ELR (cell line): ENCODE data around the gene APP.
"Not testable (repeated sequence)": the region's sequence is repeated elsewhere in the genome, so short reads cannot be mapped to it uniquely, and the experiment has no call there.

Source experiments
- DNase-seq: peaks from one replicate; pipeline ENCODE4 v3.0.0-alpha.2; 2015; ENCODE audit warnings: low read depth

The APP gene

DNA sequence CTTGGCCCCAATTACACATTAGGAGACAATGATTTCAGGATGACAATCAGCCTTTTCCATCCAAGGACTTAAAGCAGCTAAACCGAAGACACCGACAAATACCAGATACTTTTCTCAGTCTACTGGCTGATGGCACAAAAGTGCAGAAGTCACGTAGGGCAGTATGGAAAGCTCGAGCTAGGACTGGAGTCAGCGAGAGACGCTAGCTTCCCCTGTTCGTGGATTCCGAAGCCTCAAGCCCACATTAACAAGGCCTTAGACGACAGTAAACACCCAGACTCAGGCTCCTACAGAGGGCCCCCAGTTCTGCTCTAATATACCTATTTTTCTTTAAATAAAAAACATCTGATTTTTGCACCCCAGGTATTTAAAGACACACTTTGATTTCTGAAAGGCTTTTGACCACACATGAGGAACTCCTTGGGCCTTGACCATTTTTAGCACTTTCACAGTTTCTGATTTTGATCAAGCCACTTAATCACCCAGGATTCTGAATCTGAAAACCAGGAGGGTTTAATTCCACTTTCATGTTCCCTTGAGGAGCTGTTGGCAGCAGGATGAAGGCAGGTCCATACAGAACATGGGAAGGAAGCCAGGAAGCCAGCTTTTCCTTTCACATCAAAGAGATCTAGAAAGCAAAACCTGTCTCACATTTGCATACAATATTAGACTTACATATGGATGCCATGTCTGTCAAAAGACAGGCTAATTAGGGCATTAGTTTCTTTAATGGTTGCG is 231.7 kb downstream of the APP start:
- DNase-seq: no peak

DNA sequence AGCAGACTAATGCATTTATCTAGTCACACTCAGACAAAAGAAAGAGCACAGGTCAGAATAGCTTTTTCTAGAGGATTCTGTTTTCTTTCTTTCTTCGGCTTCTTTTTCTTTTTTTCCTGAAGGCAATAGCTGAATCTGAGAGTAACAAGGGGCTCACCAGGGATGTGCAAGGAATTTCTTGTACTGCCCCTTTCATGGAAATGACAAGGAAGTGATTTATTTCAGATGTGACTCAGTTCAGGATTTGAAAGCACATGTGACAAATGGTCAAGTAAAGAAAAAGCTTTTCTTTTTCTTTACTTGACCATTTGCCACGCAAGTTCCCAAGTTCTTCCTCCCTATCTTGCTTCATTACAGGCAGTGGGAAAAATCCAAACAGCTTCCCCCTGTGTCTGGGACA is 233.8 kb downstream of the APP start:
- peak; percentile 36 for DNase-seq

- DNase-seq: peak; percentile 97
Measured at GRCh38 chr21:25934771-25935224, 235.8 kb downstream of the APP start.

DNA sequence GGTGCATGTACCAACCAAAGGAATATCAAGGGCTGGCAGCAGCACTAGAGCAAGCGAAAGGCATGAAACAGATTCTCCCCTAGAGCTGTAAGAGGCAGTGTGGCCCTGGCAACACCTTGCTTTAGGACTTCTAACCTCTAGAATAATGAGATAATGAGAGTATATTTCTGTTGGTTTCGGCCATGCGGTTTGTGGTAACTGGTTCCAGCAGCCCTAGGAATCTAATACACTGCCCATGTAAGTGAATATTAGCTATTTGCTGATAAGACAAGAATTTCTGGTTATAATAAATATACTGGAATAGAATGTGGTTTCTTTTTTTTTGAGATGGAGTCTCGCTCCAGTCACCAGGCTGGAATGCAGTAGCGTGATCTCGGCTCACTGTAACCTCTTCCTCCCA is 236.4 kb downstream of the APP start:
- DNase-seq: peak; percentile 57

- no peak for DNase-seq
Measured at GRCh38 chr21:25931765-25932164, 238.8 kb downstream of the APP start.

GRCh38 chr21:25929856-25930520 is 240.6 kb downstream of the APP start:
- DNase-seq: peak; percentile 21

GRCh38 chr21:25927195-25927880 is 243.2 kb downstream of the APP start:
- DNase-seq: no peak

DNA sequence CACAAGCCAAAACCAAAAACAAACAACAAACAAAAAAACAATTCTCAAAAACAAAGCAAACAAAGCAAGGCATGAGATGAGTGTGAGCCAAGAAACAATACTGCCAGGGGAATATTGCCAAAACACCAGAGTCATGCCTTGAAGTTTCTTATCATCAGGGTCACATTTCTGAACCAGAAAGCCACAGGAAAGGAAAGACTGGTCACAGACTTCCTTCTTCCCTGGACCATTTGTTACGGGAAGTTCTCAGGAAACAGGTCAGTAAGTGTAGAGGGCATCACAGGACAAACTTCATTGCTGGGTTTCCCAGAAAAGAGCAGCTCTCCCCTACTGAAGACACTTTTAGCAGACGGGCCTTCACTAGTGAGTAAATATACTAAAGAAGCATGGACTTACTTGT is 244.6 kb downstream of the APP start:
- DNase-seq: no peak

GRCh38 chr21:25925064-25925800 is 245.3 kb downstream of the APP start:
- DNase-seq: no peak

DNA sequence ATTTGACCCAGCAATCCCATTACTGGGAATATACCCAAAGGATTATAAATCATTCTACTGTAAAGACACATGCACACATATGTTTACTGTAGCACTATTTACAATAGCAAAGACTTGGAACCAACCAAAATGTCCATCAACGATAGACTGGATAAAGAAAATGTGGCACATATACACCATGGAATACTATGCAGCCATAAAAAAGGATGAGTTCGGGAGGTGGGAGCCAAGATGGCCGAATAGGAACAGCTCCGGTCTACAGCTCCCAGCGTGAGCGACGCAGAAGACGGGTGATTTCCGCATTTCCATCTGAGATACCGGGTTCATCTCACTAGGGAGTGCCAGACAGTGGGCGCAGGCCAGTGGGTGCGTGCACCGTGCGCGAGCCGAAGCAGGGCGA is 252.4 kb downstream of the APP start:
- not testable (repeated sequence) for DNase-seq

DNA sequence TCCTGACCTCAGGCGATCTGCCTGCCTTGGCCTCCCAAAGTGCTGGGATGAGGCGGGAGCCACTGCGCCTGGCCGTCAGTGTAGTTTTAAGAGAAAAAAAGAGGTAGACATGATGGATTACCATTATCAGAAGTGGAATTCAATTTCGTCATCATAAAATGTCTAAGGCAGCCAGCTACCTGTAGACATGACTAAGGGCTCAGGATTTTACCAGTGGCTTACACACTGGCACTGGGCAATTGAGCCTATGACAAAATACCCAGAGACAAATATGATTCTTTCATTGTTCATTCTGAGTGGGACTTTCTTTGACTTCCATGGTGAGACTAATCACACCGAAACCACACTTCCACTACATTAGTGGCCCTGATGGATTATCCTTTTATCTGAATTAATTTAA is 254.3 kb downstream of the APP start:
- no peak for DNase-seq

DNA sequence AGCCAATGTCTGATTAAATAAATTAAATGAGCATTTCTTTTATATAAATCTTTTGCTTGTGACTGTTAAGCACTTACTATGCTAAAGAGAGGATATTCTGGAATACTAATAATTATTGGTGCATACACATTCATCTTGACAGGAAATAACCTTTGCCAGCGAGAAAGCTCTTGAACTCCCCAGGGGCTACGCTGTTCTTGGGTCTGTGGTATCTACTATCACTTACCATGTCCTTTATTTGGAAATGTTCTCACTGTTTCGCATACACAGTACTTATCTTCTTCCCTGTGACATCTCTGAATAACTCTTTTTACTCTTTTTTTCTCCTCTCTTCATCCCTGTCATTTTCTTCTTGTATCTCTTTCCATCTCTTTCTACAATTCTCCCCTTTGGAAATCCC is 257.1 kb downstream of the APP start:
- no peak for DNase-seq

DNA sequence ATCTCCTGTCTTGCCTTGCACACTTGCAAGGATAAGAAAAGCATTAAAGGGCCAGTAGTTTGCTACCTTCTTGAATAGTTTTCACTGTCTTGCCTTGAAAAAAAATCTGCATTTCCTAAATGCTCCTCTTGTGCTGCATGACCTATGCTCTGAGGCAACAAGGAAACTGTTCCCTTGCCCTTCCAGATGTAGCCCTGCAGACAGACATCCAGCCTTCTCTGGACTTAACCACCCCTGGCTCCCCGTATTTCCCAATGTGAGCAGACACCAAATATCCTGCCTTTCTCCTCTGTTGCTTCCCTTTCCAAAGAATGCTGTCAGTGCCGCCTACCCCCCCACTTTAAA is 258.2 kb downstream of the APP start:
- DNase-seq: no peak

DNA sequence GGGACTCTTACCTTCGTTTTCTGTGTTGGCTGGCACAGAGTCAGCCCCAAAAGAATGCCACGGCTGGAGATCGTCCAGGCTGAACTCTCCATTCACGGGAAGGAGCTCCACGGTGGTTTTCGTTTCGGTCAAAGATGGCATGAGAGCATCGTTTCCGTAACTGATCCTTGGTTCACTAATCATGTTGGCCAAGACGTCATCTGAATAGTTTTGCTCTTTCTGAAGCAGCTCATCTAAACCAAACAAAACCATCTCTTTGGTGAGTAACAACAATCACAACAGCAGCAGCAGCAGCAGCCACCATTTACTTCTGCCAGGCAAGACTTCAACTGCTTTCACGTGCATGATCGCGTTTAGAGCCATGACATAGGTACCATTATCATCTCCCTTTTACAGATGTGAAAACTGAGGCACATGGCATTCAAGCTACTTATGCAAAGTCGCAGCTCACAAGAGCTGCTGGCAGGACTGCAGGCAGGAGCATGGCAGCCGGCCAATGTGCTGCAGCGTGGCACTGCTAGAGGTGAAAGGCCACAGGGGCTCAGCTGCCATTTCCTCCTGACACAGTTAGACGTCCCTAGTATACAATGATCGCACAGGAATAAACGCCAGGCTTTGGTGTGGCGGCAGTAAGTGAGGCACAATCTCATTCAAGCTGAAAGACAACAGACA is 258.7 kb downstream of the APP start:
- no peak for DNase-seq

DNA sequence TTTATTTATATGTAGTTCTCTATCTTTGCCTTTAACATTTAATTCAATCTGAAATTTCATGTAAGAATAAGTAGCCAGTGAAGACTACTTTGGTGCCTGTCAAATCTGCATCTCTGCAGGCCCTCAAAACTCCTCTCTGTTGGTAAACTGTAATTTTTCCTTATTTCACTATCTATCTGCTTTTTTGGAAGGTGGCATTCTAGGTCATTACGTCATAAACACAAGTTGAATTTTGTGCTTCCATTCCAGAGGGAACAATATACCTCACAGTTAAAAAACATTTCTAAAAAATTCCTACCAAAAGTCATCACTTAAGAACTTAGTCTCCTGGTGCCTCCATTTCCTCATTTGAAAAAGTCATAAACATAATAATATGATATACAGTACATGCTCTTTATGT is 259.8 kb downstream of the APP start:
- DNase-seq: no peak

DNA sequence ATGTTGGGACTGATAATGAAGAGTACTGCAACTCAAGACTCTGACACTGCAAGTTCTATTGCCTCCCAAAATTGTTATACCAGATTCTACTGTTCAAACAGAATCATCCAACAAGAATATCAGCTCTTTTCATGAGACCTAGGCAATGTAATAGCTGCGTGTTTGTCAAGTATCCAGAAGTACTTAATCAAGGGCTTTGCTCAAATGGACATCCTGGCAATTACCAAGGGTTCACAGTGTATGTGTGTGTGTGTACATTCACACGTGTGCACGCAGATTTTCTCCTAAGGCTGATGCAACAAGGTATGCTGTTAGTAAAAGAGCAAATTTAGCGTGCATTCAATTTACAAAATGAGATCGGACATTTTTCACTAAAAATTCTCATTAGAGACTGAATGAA is 261.2 kb downstream of the APP start:
- DNase-seq: no peak

- no peak for DNase-seq
Measured at GRCh38 chr21:25908495-25908894, 262.1 kb downstream of the APP start.

DNA sequence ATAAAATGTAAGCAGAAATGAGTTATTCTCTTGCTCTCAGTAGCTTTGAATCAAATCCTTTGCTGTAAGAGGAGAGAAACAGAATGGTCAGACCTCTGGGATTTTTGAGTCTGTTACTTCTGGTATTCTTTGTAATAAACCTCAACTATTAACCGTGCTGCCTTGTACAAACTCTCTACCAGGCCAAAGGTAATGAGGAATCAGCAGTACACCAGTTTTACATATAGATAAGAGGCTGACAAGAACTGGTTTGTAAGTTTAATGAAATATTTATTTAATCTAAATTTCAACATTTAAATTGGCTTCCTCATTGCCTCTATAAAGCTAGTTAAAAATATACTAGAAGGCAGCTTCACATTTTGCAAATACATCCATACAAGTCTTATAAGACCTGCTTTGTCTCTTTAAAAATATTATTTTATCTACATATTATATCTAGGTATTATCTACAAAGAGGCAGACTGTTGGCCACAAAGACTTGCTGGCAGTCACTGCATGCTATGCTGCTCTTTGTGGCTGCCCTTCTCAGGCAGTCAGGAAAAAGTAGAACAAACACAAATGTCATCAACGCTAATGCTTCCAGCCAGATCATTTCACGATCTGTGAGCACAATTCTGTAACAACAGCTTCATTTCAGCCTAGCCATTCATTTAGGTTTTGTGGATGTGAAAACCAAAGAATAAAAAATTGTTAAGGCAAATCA is 262.8 kb downstream of the APP start:
- DNase-seq: no peak

DNA sequence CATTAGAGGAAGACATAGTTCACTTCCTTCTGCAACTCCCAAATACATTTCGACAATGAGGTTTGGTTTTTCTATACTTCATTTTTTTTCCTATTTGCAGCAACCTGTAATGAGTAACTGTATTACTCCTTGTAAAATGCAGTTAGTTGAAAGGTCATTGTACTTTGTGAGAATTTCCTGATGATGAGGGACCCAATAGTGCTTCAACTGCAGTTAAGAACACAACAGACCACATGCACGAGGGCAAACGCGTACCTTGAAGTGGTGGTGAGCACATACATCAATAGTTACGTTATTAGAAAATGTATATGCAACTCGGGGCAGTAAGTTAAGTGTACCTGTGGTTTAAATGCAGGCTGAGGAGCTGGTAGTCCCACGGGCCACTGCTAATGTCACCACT is 264.0 kb downstream of the APP start:
- no peak for DNase-seq

- no peak for DNase-seq
Measured at GRCh38 chr21:25905126-25905525, 265.4 kb downstream of the APP start.

DNA sequence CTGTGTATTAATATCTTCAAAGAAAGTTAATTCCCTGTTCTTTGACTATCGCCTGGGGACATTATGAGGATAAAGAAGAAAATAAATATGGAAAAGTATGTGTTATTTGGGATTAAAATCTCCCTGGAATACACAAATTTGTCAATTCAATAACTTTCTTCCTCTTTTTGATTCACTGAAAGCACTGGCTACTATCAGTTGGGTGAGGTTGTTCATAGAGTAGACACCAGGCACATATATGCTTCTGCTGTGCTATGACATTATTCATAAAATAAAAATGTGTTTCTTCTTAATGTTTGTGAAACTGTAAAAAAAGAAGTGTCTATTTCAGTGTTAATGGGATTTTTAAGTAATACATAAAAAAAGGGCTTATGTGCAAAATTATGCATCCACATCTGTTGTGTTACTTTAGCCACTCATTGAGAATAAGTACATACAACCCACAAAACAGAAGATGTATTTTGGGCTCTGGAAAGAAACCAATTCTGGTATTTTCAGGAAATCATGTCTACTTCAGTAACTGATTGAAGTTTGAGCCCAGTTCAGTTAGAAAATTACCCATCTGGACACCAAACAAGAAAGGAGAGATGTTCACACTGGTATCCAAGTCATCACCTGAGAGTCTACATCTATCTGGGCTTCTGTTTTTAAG is 266.4 kb downstream of the APP start:
- no peak for DNase-seq
